CD14-positive monocyte (primary cell): ENCODE measurements around the gene THSD7B. TPM values are rescaled to one million over a fixed set of nuclear protein-coding genes. Genes with fewer than 3 reads are reported as not detected.

ENCODE experiments used
- DNase-seq, 3 donors: peaks; one replicate each; pipeline ENCODE4 v3.0.0-alpha.2; 2011 to 2022
- H2AFZ ChIP-seq: 2 replicates; pipeline ENCODE4 v1.6.0; 2012; ENCODE audit warnings: mild to moderate bottlenecking, low read depth, low read length, inconsistent platforms; ENCODE audit not compliant: insufficient read depth, poor library complexity, severe bottlenecking
- H3K27ac ChIP-seq, 2 donors: 1 replicate in 1 of 2; 2 replicates in 1 of 2; pipeline ENCODE4 v1.5.1; 2012 to 2013; ENCODE audit warnings: low read length in 2 of 2, control low read depth in 1 of 2, inconsistent platforms in 1 of 2, low read depth in 1 of 2, mild to moderate bottlenecking in 1 of 2
- H3K27me3 ChIP-seq, 2 donors: one replicate each; pipeline versions ENCODE4 v1.6.0 to v1.6.1; 2011 to 2013; ENCODE audit warnings: low read length in 2 of 2; ENCODE audit not compliant: control insufficient read depth in 2 of 2, insufficient read depth in 2 of 2
- H3K36me3 ChIP-seq, 2 donors: replicated peaks in 1 of 2; 1 replicate in 1 of 2; 2 replicates in 1 of 2; pipeline versions ENCODE4 v1.5.1 to v1.6.1; 2012 to 2013; ENCODE audit warnings: low read length in 2 of 2, control low read depth in 1 of 2, inconsistent platforms in 1 of 2, mild to moderate bottlenecking in 1 of 2; ENCODE audit not compliant: insufficient read depth in 2 of 2, control insufficient read depth in 1 of 2
- H3K4me1 ChIP-seq, 2 donors: 1 replicate in 1 of 2; 2 replicates in 1 of 2; pipeline versions ENCODE4 v1.5.1 to v1.6.1; 2012 to 2013; ENCODE audit warnings: low read length in 2 of 2, control low read depth in 1 of 2, inconsistent platforms in 1 of 2, mild to moderate bottlenecking in 1 of 2, moderate library complexity in 1 of 2; ENCODE audit not compliant: insufficient read depth in 2 of 2, control insufficient read depth in 1 of 2
- H3K4me2 ChIP-seq: replicated peaks from 2 replicates; pipeline ENCODE3; 2012; ENCODE audit warnings: low read length, moderate library complexity, mild to moderate bottlenecking; ENCODE audit not compliant: poor library complexity, severe bottlenecking; ENCODE audit errors: extremely low read depth
- H3K4me3 ChIP-seq, 3 experiments: fragments of 200-600 bp in 1 of 3; sonication (generic) in 1 of 3; replicated peaks in 1 of 3; 1 replicate in 2 of 3; 2 replicates in 1 of 3; pipeline ENCODE4 v1.5.1; 2011 to 2013; ENCODE audit warnings: low read length in 3 of 3, mild to moderate bottlenecking in 3 of 3, control low read depth in 2 of 3, low read depth in 2 of 3, inconsistent platforms in 1 of 3, moderate library complexity in 1 of 3
- H3K79me2 ChIP-seq: 2 replicates; pipeline ENCODE4 v1.6.0; 2012; ENCODE audit warnings: mild to moderate bottlenecking, control low read depth, inconsistent platforms, low read length, moderate library complexity; ENCODE audit not compliant: insufficient read depth
- H3K9ac ChIP-seq: 2 replicates; pipeline ENCODE4 v1.6.0; 2017; ENCODE audit warnings: low read length, mild to moderate bottlenecking; ENCODE audit not compliant: insufficient read depth, poor library complexity, severe bottlenecking
- H3K9me3 ChIP-seq, 2 donors: replicated peaks in 1 of 2; 1 replicate in 1 of 2; 2 replicates in 1 of 2; pipeline versions ENCODE4 v1.5.1 to v1.6.1; 2012 to 2013; ENCODE audit warnings: low read length in 2 of 2, control low read depth in 1 of 2; ENCODE audit not compliant: control insufficient read depth in 1 of 2, insufficient read depth in 1 of 2
- H4K20me1 ChIP-seq: 2 replicates; pipeline ENCODE4 v1.6.0; 2012; ENCODE audit warnings: mild to moderate bottlenecking, low read length, control low read depth, moderate library complexity; ENCODE audit not compliant: insufficient read depth
- H3K27ac Mint-ChIP-seq, 7 donors: one replicate each; pipeline ENCODE4 v1.8.0; 2020; ENCODE audit warnings: mild to moderate bottlenecking in 7 of 7, mixed read lengths in 7 of 7, moderate library complexity in 6 of 7, inconsistent platforms in 2 of 7
- H3K27me3 Mint-ChIP-seq, 3 donors: one replicate each; pipeline ENCODE4 v1.8.0; 2021 to 2022; ENCODE audit warnings: low read depth in 3 of 3, mild to moderate bottlenecking in 3 of 3, mixed read lengths in 3 of 3, moderate library complexity in 3 of 3, inconsistent platforms in 1 of 3
- H3K36me3 Mint-ChIP-seq, 2 donors: one replicate each; pipeline ENCODE4 v1.8.0; 2020; ENCODE audit warnings: mixed read lengths in 2 of 2, inconsistent platforms in 1 of 2, mild to moderate bottlenecking in 1 of 2
- H3K4me1 Mint-ChIP-seq: one replicate; pipeline ENCODE4 v1.8.0; 2020; ENCODE audit warnings: mild to moderate bottlenecking, mixed read lengths
- H3K4me3 Mint-ChIP-seq, 2 donors: one replicate each; pipeline ENCODE4 v1.8.0; 2020; ENCODE audit warnings: mild to moderate bottlenecking in 2 of 2, mixed read lengths in 2 of 2, moderate library complexity in 1 of 2
- H3K9me3 Mint-ChIP-seq, 7 donors: one replicate each; pipeline ENCODE4 v1.8.0; 2020 to 2022; ENCODE audit warnings: mixed read lengths in 7 of 7, mild to moderate bottlenecking in 6 of 7, moderate library complexity in 6 of 7, inconsistent platforms in 2 of 7
- WGBS: methylation state at CpG from one replicate; pipeline ENCODE4 v1.1.5; 2013; ENCODE audit warnings: missing lambda C conversion rate; ENCODE audit not compliant: insufficient coverage; 5-methylcytosine and 5-hydroxymethylcytosine counted together
- intact Hi-C, 2 donors: fragments of 100-400 bp; cut with micrococcal nuclease; formaldehyde crosslinking; loops; one replicate each; pipeline versions ENCODE4 v1.15.0 to v1.15.1; 2023
- polyA plus RNA-seq, 3 donors: library from polyadenylated mRNA; depleted of rRNA in 1 of 3; unstranded in 2 of 3; stranded (reverse) in 1 of 3; fragments of 300-500 nt in 2 of 3; fragments of >200 nt in 1 of 3; fragmentation: Illumina TruSeq in 2 of 3; gene quantifications; 1 replicate in 2 of 3; 2 replicates in 1 of 3; pipeline ENCODE4 v1.2.3, GENCODE V29; 2012 to 2021
- TF ChIP-seq, protein P1 (sequence below): fragments of 200-600 bp; IDR thresholded peaks from one replicate; pipeline ENCODE4 v1.8.0; 2022; ENCODE audit warnings: antibody characterized with exemption, mild to moderate bottlenecking

The THSD7B gene
- polyA plus RNA-seq, 3 donors = not detected

DNA sequence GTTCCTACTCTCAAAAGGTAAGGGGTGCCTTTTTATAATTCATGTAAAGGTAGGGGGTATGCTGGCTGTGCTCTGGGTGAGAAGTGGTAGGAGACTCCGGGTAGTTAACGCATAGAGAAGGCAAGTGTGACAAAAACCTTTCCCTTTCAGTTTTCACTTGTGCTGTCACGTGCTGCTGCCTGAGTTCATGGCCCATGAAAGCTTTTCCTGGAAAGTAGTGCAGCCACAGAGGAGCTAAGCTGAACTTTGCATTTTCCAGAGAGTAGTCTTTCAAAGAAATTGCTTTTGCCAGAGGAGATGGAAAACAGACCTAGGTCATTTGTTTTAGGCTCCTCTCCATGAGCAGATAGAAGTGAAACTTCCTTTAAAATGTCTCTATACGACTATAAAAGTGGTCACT, 44.7 kb downstream of the THSD7B start:
- intact Hi-C loops = no loop called here
- Histone ChIP-seq H3K4me1 (no peaks in the 10 kb centered on the region), H4K20me1 (no peaks in the 10 kb centered on the region), H3K27me3 (no peaks in the 10 kb centered on the region), H3K9ac (no peak overlapping the region), H3K79me2 (no peaks in the 10 kb centered on the region), H3K4me3 (no peak overlapping the region), H3K9me3 (peaks cover 0 to 2% of the 10 kb centered on the region in 2 donors), H3K4me2 (no peak overlapping the region), H2AFZ (no peak overlapping the region), H3K27ac (no peak overlapping the region), H3K36me3 (no peaks in the 10 kb centered on the region)
- peaks cover 0 to 2% (median 0%) of the 10 kb centered on the region in 3 donors for H3K27me3 Mint-ChIP-seq
- peaks cover 0 to 7% (median 0%) of the 10 kb centered on the region in 7 donors for H3K9me3 Mint-ChIP-seq
- no CpG with 5 or more reads among the region's 4 CpGs for WGBS
- no peak overlapping the region for H3K27ac Mint-ChIP-seq
- no peak overlapping the region for H3K4me3 Mint-ChIP-seq
- H3K36me3 Mint-ChIP-seq = no peaks in the 10 kb centered on the region
- no peaks in the 10 kb centered on the region for H3K4me1 Mint-ChIP-seq
- DNase-seq = no peak
- TF ChIP-seq, protein P1, sequence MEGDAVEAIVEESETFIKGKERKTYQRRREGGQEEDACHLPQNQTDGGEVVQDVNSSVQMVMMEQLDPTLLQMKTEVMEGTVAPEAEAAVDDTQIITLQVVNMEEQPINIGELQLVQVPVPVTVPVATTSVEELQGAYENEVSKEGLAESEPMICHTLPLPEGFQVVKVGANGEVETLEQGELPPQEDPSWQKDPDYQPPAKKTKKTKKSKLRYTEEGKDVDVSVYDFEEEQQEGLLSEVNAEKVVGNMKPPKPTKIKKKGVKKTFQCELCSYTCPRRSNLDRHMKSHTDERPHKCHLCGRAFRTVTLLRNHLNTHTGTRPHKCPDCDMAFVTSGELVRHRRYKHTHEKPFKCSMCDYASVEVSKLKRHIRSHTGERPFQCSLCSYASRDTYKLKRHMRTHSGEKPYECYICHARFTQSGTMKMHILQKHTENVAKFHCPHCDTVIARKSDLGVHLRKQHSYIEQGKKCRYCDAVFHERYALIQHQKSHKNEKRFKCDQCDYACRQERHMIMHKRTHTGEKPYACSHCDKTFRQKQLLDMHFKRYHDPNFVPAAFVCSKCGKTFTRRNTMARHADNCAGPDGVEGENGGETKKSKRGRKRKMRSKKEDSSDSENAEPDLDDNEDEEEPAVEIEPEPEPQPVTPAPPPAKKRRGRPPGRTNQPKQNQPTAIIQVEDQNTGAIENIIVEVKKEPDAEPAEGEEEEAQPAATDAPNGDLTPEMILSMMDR = no peak

DNA sequence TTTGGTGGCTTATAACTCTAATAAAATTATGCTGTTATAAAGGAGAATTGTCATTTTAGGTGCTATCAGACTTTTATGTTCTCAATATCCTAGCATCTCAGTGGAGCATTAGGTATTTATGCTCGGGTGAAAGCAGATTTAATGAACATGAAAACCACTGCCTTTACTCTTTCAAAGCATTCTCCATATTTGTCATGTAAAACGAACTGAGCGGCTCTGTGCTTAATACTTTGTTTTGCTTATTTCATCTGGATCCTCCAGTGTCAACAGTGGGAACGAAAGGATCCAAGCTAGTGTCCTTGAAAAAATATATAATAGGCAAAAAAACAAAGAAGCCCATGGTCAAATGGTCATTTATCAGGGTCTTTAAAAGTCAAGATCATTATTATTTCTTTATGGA, 53.5 kb downstream of the THSD7B start:
- no peak overlapping the region for H2AFZ ChIP-seq
- Mint-ChIP-seq H3K27ac (no peak overlapping the region), H3K4me3 (no peak overlapping the region), H3K36me3 (no peaks in the 10 kb centered on the region), H3K9me3 (no peaks in the 10 kb centered on the region), H3K27me3 (peaks cover 0 to 2% (median 0%) of the 10 kb centered on the region in 3 donors), H3K4me1 (no peaks in the 10 kb centered on the region)
- DNase-seq = no peak
- H3K4me1 ChIP-seq = no peaks in the 10 kb centered on the region
- intact Hi-C loops = no loop called here
- no peak overlapping the region for H3K4me3 ChIP-seq
- no peaks in the 10 kb centered on the region for H3K27me3 ChIP-seq
- H3K4me2 ChIP-seq = no peak overlapping the region
- no peaks in the 10 kb centered on the region for H3K36me3 ChIP-seq
- WGBS = 83% methylated on average over 2 of the region's 4 CpGs
- H3K27ac ChIP-seq = no peak overlapping the region
- no peaks in the 10 kb centered on the region for H4K20me1 ChIP-seq
- no peaks in the 10 kb centered on the region for H3K79me2 ChIP-seq
- H3K9me3 ChIP-seq = no peaks in the 10 kb centered on the region
- no peak overlapping the region for H3K9ac ChIP-seq
- TF ChIP-seq, protein P1 = no peak
